HCT116 (cell line): ENCODE measurements around the gene IPO13. TPM values are rescaled to one million over a fixed set of nuclear protein-coding genes. Genes with fewer than 3 reads are reported as not detected.

Source experiments
- ATAC-seq: fragments of 200-7000 bp; cut with Tn5 transposase; 2 replicates; pipeline ENCODE4 v1.9.1; 2020; ENCODE audit warnings: mild to moderate bottlenecking, moderate library complexity
- BruUV-seq: library from RNA; stranded (reverse); fragments of 400-500 nt; replicated peaks from 2 replicates; lab custom pipeline; 2021; lab: Mats Ljungman, UMichigan
- CTCF ChIA-PET: fragments of 300-600 bp; sonication (Branson Sonifier 250); formaldehyde crosslinking; loops from one replicate; lab custom pipeline; 2021; ENCODE audit warnings: antibody characterized with exemption; lab: Charles Lee
- POLR2A ChIA-PET: fragments of 300-600, 350-600 bp; sonication (Branson Sonifier 250); formaldehyde crosslinking; loops from one replicate; lab custom pipeline; 2021; ENCODE audit warnings: antibody characterized with exemption; lab: Charles Lee
- RAD21 ChIA-PET, 2 experiments: fragments of 300-600 bp; sonication (Branson Sonifier 250); formaldehyde crosslinking; loops; one replicate each; lab custom pipeline; 2023; ENCODE audit warnings: low total read pairs in 2 of 2; ENCODE audit not compliant: uncharacterized antibody in 2 of 2, unreplicated experiment in 2 of 2, low non-redundant PET in 1 of 2; lab: Charles Lee
- DNase-seq: peaks from one replicate; pipeline ENCODE4 v3.0.0-alpha.2; 2010; ENCODE audit warnings: low read depth, low spot score
- H2AFZ ChIP-seq: fragments of 200-600 bp; shearing (Covaris generic), sonication (generic); 2 replicates; pipeline ENCODE4 v1.6.1; 2017; ENCODE audit warnings: low read depth, mixed run types, mixed read lengths, antibody characterized with exemption, low read length; ENCODE audit not compliant: poor library complexity, severe bottlenecking
- H3K27ac ChIP-seq: 2 replicates; pipeline ENCODE4 v1.5.1; 2012; ENCODE audit warnings: low read depth, low read length
- H3K27me3 ChIP-seq: fragments of 200-600 bp; sonication (generic); 2 replicates; pipeline ENCODE4 v1.6.1; 2016; ENCODE audit warnings: mixed run types, low read length, mixed read lengths; ENCODE audit not compliant: insufficient read depth
- H3K36me3 ChIP-seq, 2 experiments: fragments of 200-500 bp in 1 of 2; fragments of 200-600 bp in 1 of 2; sonication (Bioruptor generic) in 1 of 2; sonication (generic) in 1 of 2; 2 replicates each; pipeline versions ENCODE4 v1.5.1 to v1.6.1; 2014 to 2016; ENCODE audit warnings: low read length in 2 of 2, inconsistent platforms in 1 of 2, mixed read lengths in 1 of 2, mixed run types in 1 of 2; ENCODE audit not compliant: insufficient read depth in 2 of 2, control insufficient read depth in 1 of 2
- H3K4me1 ChIP-seq, 2 experiments: fragments of 200-600 bp in 1 of 2; sonication (generic) in 1 of 2; 2 replicates each; pipeline versions ENCODE4 v1.5.1 to v1.6.1; 2012 to 2017; ENCODE audit warnings: low read length in 2 of 2, inconsistent platforms in 1 of 2, mild to moderate bottlenecking in 1 of 2, mixed read lengths in 1 of 2, mixed run types in 1 of 2, moderate library complexity in 1 of 2; ENCODE audit not compliant: insufficient read depth in 2 of 2, control insufficient read depth in 1 of 2
- H3K4me2 ChIP-seq: fragments of 200-600 bp; sonication (generic); 2 replicates; pipeline ENCODE4 v1.6.1; 2017; ENCODE audit warnings: mixed run types, low read length, mixed read lengths
- H3K4me3 ChIP-seq, 2 experiments: fragments of 200-600 bp in 1 of 2; sonication (generic) in 1 of 2; replicated peaks in 1 of 2; 2 replicates each; pipeline ENCODE4 v1.5.1; 2011 to 2016; ENCODE audit warnings: low read length in 2 of 2, control low read depth in 1 of 2, low read depth in 1 of 2, mild to moderate bottlenecking in 1 of 2, mixed read lengths in 1 of 2, mixed run types in 1 of 2
- H3K79me2 ChIP-seq: fragments of 200-600 bp; sonication (generic); 2 replicates; pipeline ENCODE4 v1.6.1; 2017; ENCODE audit warnings: mild to moderate bottlenecking, mixed run types, low read length, moderate library complexity, mixed read lengths; ENCODE audit not compliant: insufficient read depth
- H3K9ac ChIP-seq: fragments of 200-600 bp; sonication (generic); 2 replicates; pipeline ENCODE4 v1.6.1; 2016; ENCODE audit warnings: low read length, mixed read lengths
- H3K9me2 ChIP-seq: fragments of 200-600 bp; sonication (generic), shearing (Covaris generic); 2 replicates; pipeline ENCODE4 v1.6.1; 2017; ENCODE audit warnings: mixed run types, mild to moderate bottlenecking, moderate library complexity; ENCODE audit not compliant: insufficient read depth
- H3K9me3 ChIP-seq, 2 experiments: fragments of 200-500 bp in 1 of 2; fragments of 200-600 bp in 1 of 2; sonication (Bioruptor generic) in 1 of 2; sonication (generic) in 1 of 2; 2 replicates each; pipeline ENCODE4 v1.6.1; 2014 to 2017; ENCODE audit warnings: low read length in 2 of 2, mixed read lengths in 2 of 2, inconsistent platforms in 1 of 2, low read depth in 1 of 2, mild to moderate bottlenecking in 1 of 2, mixed run types in 1 of 2, moderate library complexity in 1 of 2; ENCODE audit not compliant: control insufficient read depth in 1 of 2, insufficient read depth in 1 of 2
- H4K20me1 ChIP-seq: fragments of 200-600 bp; sonication (generic), shearing (Covaris generic); 2 replicates; pipeline ENCODE4 v1.6.1; 2017; ENCODE audit warnings: mixed run types, mild to moderate bottlenecking, moderate library complexity; ENCODE audit not compliant: insufficient read depth
- ELF1 ChIP-seq: IDR thresholded peaks from 2 replicates; pipeline ENCODE4 v1.6.1; 2012; ENCODE audit warnings: low read depth, borderline replicate concordance
- EZH2 ChIP-seq: fragments of 200-600 bp; sonication (generic); IDR thresholded peaks from 2 replicates; pipeline ENCODE4 v1.6.1; 2017; ENCODE audit warnings: antibody characterized with exemption, mixed run types
- EZH2phosphoT487 ChIP-seq: fragments of 200-600 bp; IDR thresholded peaks from 2 replicates; pipeline ENCODE4 v1.6.1; 2018; ENCODE audit warnings: antibody characterized with exemption, borderline replicate concordance
- POLR2A ChIP-seq: IDR thresholded peaks from 2 replicates; pipeline ENCODE4 v1.7.0; 2011; ENCODE audit warnings: borderline replicate concordance; ENCODE audit not compliant: insufficient read depth, insufficient read length; ENCODE audit errors: extremely low read depth
- SP1 ChIP-seq: IDR thresholded peaks from 2 replicates; pipeline ENCODE4 v1.6.1; 2012; ENCODE audit warnings: low read depth
- intact Hi-C: fragments of 100-400 bp; cut with micrococcal nuclease; formaldehyde crosslinking; loops from 2 replicates; pipeline ENCODE4 v1.10.0; 2022
- total RNA-seq: library from RNA; stranded (reverse); gene quantifications from one replicate; pipeline ENCODE4 v1.2.1, GENCODE V29; 2021; ENCODE audit not compliant: unreplicated experiment
- TF ChIP-seq, protein P1 (sequence below): IDR thresholded peaks from 2 replicates; pipeline ENCODE4 v1.6.1; 2012; ENCODE audit warnings: low read depth

IPO13 gene
- total RNA-seq, 1 experiment from 2014 or later = 18.7 TPM

DNA sequence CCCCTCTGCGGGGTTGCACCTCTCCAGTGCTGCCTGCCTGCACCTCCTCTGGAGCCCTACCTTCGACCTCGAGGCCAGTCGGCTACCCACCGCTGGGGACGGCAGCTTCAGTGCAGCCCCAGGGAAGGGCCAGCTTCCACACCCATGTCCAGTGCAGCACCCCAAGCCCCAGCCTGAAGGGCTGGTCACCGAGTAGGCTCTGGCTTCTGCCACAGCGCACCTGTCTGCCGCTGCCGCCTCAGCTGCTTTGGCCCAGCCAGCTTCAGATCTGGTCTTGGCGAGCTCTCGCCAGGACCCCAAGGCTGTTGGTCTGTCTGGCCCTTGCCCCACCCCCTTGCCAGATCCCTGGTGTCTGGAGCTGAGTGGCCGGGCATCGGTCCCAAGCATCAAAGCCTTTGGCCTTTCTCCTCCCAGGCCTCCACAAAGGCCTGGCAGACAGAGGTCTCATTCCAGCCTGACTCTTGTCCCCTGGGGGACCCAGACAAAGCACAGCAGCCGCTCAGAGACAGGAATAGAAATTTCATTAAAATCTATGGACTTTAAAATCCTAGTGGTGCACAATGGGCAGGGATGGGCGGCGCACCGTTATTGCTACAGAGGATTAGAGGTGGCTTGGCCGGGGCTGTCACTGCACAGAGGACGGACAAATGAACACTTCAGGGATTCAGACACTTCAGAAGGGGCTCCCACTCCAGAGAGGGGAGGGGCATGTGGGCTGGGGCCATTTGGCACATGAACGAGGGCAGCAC is 49.4 kb downstream of the IPO13 start:
- ATAC-seq = no peak

More for the DNA sequence above, 49.4 kb downstream of the IPO13 start:
- Histone ChIP-seq H3K4me2 (no peak overlapping the region), H3K4me1 (peaks cover 5 to 29% of the 10 kb centered on the region in 2 experiments; a peak in 3 of 4 replicates), H2AFZ (no peak overlapping the region), H3K36me3 (no peaks in the 10 kb centered on the region), H3K4me3 (no peak overlapping the region), H3K27ac (no peak overlapping the region), H3K9ac (no peak overlapping the region), H3K79me2 (no peaks in the 10 kb centered on the region), H4K20me1 (no peaks in the 10 kb centered on the region), H3K9me2 (no peaks in the 10 kb centered on the region), H3K9me3 (no peaks in the 10 kb centered on the region), H3K27me3 (no peaks in the 10 kb centered on the region)
- no peak for DNase-seq
- RAD21 ChIA-PET = no interaction called here
- POLR2A ChIA-PET = no interaction called here
- BruUV-seq = no TSS peak
- no peak for TF ChIP-seq SP1
- no peak for TF ChIP-seq EZH2phosphoT487
- TF ChIP-seq, protein P1, sequence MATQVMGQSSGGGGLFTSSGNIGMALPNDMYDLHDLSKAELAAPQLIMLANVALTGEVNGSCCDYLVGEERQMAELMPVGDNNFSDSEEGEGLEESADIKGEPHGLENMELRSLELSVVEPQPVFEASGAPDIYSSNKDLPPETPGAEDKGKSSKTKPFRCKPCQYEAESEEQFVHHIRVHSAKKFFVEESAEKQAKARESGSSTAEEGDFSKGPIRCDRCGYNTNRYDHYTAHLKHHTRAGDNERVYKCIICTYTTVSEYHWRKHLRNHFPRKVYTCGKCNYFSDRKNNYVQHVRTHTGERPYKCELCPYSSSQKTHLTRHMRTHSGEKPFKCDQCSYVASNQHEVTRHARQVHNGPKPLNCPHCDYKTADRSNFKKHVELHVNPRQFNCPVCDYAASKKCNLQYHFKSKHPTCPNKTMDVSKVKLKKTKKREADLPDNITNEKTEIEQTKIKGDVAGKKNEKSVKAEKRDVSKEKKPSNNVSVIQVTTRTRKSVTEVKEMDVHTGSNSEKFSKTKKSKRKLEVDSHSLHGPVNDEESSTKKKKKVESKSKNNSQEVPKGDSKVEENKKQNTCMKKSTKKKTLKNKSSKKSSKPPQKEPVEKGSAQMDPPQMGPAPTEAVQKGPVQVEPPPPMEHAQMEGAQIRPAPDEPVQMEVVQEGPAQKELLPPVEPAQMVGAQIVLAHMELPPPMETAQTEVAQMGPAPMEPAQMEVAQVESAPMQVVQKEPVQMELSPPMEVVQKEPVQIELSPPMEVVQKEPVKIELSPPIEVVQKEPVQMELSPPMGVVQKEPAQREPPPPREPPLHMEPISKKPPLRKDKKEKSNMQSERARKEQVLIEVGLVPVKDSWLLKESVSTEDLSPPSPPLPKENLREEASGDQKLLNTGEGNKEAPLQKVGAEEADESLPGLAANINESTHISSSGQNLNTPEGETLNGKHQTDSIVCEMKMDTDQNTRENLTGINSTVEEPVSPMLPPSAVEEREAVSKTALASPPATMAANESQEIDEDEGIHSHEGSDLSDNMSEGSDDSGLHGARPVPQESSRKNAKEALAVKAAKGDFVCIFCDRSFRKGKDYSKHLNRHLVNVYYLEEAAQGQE = no peak
- TF ChIP-seq EZH2 = no peak
- TF ChIP-seq POLR2A = no peak
- no peak for TF ChIP-seq ELF1
- CTCF ChIA-PET = interaction anchor here (1.4 to 1.9 kb wide), 2 partner anchors 9 to 40 kb away, joined by 7 read pairs; no protein-coding TSS in a partner anchor
- intact Hi-C loops = loop anchor here (2.0 kb wide), 1 partner anchor 51 kb away; no protein-coding TSS in a partner anchor
